Calu3 (cell line): ENCODE results near the gene C16orf86. TPM values are rescaled to one million over a fixed set of nuclear protein-coding genes. Genes with fewer than 3 reads are reported as not detected.

ENCODE experiments used
- BruUV-seq: library from RNA; stranded (reverse); fragments of 400-500 nt; replicated peaks from 2 replicates; lab custom pipeline; 2021; lab: Mats Ljungman, UMichigan
- CTCF ChIA-PET: fragments of 300-600 bp; sonication (Branson Sonifier 250); formaldehyde crosslinking; loops from one replicate; lab custom pipeline; 2022; ENCODE audit warnings: antibody characterized with exemption; lab: Charles Lee
- DNase-seq: peaks from one replicate; pipeline ENCODE4 v3.0.0; 2022
- H3K27ac Mint-ChIP-seq: one replicate; pipeline ENCODE4 v1.8.0; 2022; ENCODE audit warnings: mixed read lengths; ENCODE audit not compliant: unreplicated experiment
- H3K27me3 Mint-ChIP-seq: one replicate; pipeline ENCODE4 v1.8.0; 2022; ENCODE audit warnings: mixed read lengths; ENCODE audit not compliant: unreplicated experiment
- H3K36me3 Mint-ChIP-seq: one replicate; pipeline ENCODE4 v1.8.0; 2022; ENCODE audit warnings: mild to moderate bottlenecking, moderate library complexity, mixed read lengths; ENCODE audit not compliant: insufficient read depth, unreplicated experiment
- H3K4me1 Mint-ChIP-seq: one replicate; pipeline ENCODE4 v1.8.0; 2022; ENCODE audit warnings: mild to moderate bottlenecking, low read depth, mixed read lengths; ENCODE audit not compliant: unreplicated experiment
- H3K4me3 Mint-ChIP-seq: one replicate; pipeline ENCODE4 v1.8.0; 2022; ENCODE audit warnings: mild to moderate bottlenecking, low read depth, moderate library complexity, mixed read lengths; ENCODE audit not compliant: unreplicated experiment
- H3K9me3 Mint-ChIP-seq: one replicate; pipeline ENCODE4 v1.8.0; 2022; ENCODE audit warnings: low read depth, mixed read lengths; ENCODE audit not compliant: unreplicated experiment
- CTCF ChIP-seq: fragments of 200-600 bp; IDR thresholded peaks from one replicate; pipeline ENCODE4 v1.8.0; 2022; ENCODE audit warnings: antibody characterized with exemption; ENCODE audit not compliant: unreplicated experiment
- intact Hi-C: fragments of 100-400 bp; cut with micrococcal nuclease; formaldehyde crosslinking; loops from one replicate; pipeline ENCODE4 v1.10.0; 2022; ENCODE audit not compliant: unreplicated experiment
- total RNA-seq: library from RNA; stranded (reverse); gene quantifications from 2 replicates; pipeline ENCODE4 v1.2.3, GENCODE V29; 2022

C16orf86 gene
- total RNA-seq, 1 experiment from 2014 or later, result 0.68 TPM

- intact Hi-C loops, result loop anchor here (5.0 kb wide), 1 partner anchor 119 kb away; no protein-coding TSS in a partner anchor
- Mint-ChIP-seq H3K36me3 (peaks cover 55% of the 10 kb centered on the region), H3K9me3 (no peaks in the 10 kb centered on the region), H3K4me1 (no peaks in the 10 kb centered on the region), H3K27me3 (no peaks in the 10 kb centered on the region), H3K4me3 (peak overlapping the region; percentile 88), H3K27ac (peak overlapping the region; percentile 1)
- TF ChIP-seq CTCF, result no peak
- peak; percentile 53 for DNase-seq
- CTCF ChIA-PET, result interaction anchor here (1.4 to 4.1 kb wide), 2 partner anchors 53 to 145 kb away, joined by 4 to 31 read pairs; partner anchors contain the start of gene GFOD2
- no TSS peak for BruUV-seq
Measured at GRCh38 chr16:67666032-67666551, 522 bp upstream of the C16orf86 start.

DNA sequence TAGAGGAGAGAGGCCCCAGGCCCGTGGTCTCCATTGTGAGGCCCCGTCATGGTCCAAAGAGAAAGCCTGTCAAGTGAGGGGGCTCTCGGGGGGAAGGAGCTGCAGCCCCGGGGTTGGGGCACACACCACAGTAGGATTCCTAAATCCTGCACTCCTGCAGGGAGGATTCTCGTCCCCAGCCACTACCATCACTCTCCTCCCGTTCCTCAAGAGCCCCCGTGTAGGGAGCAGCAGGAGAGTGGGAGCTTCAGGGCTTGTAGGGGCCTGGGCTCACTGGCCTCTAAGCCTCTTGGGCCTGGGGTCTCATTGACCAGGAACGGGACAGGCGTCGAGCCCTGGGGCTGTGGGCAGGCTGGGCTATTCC, 821 bp downstream of the C16orf86 start:
- BruUV-seq, result no TSS peak
- CTCF ChIA-PET, result interaction anchor here (1.9 to 4.1 kb wide), 2 partner anchors 120 to 146 kb away, joined by 11 to 31 read pairs; no protein-coding TSS in a partner anchor
- H3K9me3 Mint-ChIP-seq, result no peaks in the 10 kb centered on the region
- peaks cover 43% of the 10 kb centered on the region for H3K36me3 Mint-ChIP-seq
- no peaks in the 10 kb centered on the region for H3K4me1 Mint-ChIP-seq
- intact Hi-C loops, result loop anchor here (5.0 kb wide), 1 partner anchor 120 kb away; no protein-coding TSS in a partner anchor
- H3K27me3 Mint-ChIP-seq, result no peaks in the 10 kb centered on the region
- DNase-seq, result no peak
- no peak for TF ChIP-seq CTCF
- peak overlapping the region; percentile 88 for H3K4me3 Mint-ChIP-seq
- no peak overlapping the region for H3K27ac Mint-ChIP-seq

DNA sequence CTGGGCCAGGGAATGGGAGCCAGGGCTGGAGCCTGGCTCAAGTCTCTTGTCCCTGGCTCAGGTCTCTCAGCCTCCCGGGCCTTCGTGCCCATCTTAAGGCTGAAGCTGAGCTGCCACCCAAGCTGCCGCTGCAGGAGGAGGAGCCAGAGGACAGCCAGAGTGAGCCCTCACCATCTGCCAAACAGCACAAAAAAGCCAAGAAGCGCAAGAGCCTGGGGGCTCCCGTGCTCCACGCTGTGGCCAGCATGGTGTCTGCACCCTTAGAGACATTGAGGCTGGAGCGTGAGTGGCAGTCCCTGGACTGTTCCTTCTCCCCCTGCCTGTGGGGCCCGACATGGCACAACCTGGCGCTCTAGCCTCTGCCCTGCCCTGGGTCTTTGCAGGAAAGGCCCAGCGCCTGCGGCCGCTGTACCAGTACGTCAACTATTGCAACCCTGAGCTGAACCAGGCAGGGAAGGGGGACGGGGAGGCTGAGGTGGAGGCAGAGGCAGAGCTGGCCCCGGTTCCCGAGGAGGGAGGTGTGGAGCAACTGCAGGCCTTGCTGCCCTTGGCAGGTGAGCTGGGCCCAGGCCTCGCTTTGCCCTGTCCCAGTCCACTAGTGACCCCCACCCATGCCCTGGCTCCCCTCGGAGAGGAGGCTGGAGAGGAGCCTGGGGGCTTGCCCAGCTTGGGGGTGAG, 1.3 kb downstream of the C16orf86 start:
- BruUV-seq, result no TSS peak
- Mint-ChIP-seq H3K9me3 (no peaks in the 10 kb centered on the region), H3K27me3 (no peaks in the 10 kb centered on the region), H3K27ac (no peak overlapping the region), H3K4me3 (peak overlapping the region; percentile 88), H3K4me1 (no peaks in the 10 kb centered on the region), H3K36me3 (peaks cover 43% of the 10 kb centered on the region)
- peak; percentile 59 for TF ChIP-seq CTCF
- CTCF ChIA-PET, result interaction anchor here (1.9 to 4.1 kb wide), 2 partner anchors 121 to 147 kb away, joined by 11 to 31 read pairs; no protein-coding TSS in a partner anchor
- DNase-seq, result peak; percentile 93
- intact Hi-C loops, result loop anchor here (5.0 kb wide), 1 partner anchor 121 kb away; no protein-coding TSS in a partner anchor

GRCh38 chr16:67668495-67669157, 2.0 kb downstream of the C16orf86 start:
- Mint-ChIP-seq H3K9me3 (no peaks in the 10 kb centered on the region), H3K36me3 (peaks cover 42% of the 10 kb centered on the region), H3K4me3 (no peak overlapping the region), H3K4me1 (peaks cover 4% of the 10 kb centered on the region), H3K27ac (no peak overlapping the region), H3K27me3 (no peaks in the 10 kb centered on the region)
- CTCF ChIA-PET, result interaction anchor here (0.5 to 4.1 kb wide), 3 partner anchors 47 to 147 kb away, joined by 3 to 31 read pairs (median 11); no protein-coding TSS in a partner anchor
- intact Hi-C loops, result loop anchor here (5.0 kb wide), 1 partner anchor 121 kb away; no protein-coding TSS in a partner anchor
- no peak for DNase-seq
- TF ChIP-seq CTCF, result peak; percentile 15
- no TSS peak for BruUV-seq
